ENCODE results near the gene CIT.
"Not testable (repeated sequence)": the region's sequence is repeated elsewhere in the genome, so short reads cannot be mapped to it uniquely, and the experiment has no call there.

The CIT gene

GRCh38 chr12:119715268-119715620 is 161.9 kb downstream of the CIT start:
- H3K4me3 ChIP-seq (ENCODE audit: low read depth, low read length), result no peak overlapping the region
- no peak for TF ChIP-seq CTCF (IDR thresholded peaks at IDR 0.05; ENCODE audit: low read depth, low read length)

GRCh38 chr12:119714614-119715267 is 162.4 kb downstream of the CIT start:
- H3K4me3 ChIP-seq (ENCODE audit: low read depth, low read length), result no peak overlapping the region
- no peak for TF ChIP-seq CTCF (IDR thresholded peaks at IDR 0.05; ENCODE audit: low read depth, low read length)

DNA sequence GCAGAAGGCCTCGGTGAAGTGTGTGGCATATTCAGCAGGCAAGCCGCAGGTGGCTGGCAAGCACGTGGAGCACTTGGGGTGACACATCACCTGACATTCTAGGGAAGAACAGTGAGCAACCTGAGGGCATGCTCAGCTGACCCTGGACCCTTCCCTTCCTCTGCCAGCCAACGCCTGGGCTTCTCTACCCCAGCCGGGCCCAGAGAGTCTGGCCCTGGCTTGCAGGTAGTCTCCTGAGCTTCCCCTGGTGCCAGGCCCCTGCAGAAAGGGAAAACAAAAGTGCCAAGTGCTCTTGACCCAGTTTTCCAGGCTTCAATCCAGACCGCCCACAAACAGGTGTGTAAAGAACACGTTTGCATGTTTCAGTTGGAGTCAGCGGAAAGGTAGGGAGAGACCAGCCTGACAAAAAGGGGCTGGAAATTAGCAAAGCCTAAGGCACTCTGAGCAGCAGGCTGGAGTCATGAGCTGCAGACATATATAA is 163.5 kb downstream of the CIT start:
- no peak for TF ChIP-seq CTCF (IDR thresholded peaks at IDR 0.05; ENCODE audit: low read depth, low read length)
- no peak overlapping the region for H3K4me3 ChIP-seq (ENCODE audit: low read depth, low read length)

- no peak overlapping the region for H3K4me3 ChIP-seq (ENCODE audit: low read depth, low read length)
- TF ChIP-seq CTCF (IDR thresholded peaks at IDR 0.05; ENCODE audit: low read depth, low read length), result no peak
These were observed 164.4 kb downstream of the CIT start for GRCh38 chr12:119712721-119713120.

DNA sequence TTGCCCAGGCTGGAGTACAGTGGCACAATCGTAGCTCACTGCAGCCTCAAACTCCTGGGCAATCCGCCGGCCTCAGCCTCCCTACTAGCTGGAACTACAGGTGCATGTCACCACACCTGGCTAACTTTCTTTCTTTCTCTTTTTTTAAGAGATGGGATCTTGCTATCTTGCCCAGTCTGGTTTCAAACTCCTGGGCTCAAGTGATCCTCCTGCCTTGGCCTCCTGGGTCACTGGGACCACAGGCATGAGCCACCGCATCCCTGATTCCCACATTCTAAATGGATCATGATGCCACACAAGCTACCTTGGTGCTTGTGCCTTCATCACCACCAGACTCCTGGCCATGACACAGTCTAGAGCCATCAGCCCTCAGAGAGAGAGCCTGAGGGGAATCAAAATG is 165.4 kb downstream of the CIT start:
- TF ChIP-seq CTCF (IDR thresholded peaks at IDR 0.05; ENCODE audit: low read depth, low read length), result no peak
- H3K4me3 ChIP-seq (ENCODE audit: low read depth, low read length), result no peak overlapping the region

- H3K4me3 ChIP-seq (ENCODE audit: low read depth, low read length), result no peak overlapping the region
- no peak for TF ChIP-seq CTCF (IDR thresholded peaks at IDR 0.05; ENCODE audit: low read depth, low read length)
These were observed 166.1 kb downstream of the CIT start for GRCh38 chr12:119710965-119711551.

GRCh38 chr12:119710374-119710964 is 166.7 kb downstream of the CIT start:
- no peak for TF ChIP-seq CTCF (IDR thresholded peaks at IDR 0.05; ENCODE audit: low read depth, low read length)
- H3K4me3 ChIP-seq (ENCODE audit: low read depth, low read length), result no peak overlapping the region

GRCh38 chr12:119706427-119706826 is 170.7 kb downstream of the CIT start:
- H3K4me3 ChIP-seq (ENCODE audit: low read depth, low read length), result not testable (repeated sequence)

Measured in WI38 (cell line).